RWPE1 (cell line): ENCODE data around the gene P2RX5.

ENCODE experiments used
- CTCF ChIA-PET: fragments of 350-600 bp; sonication (Branson Sonifier 250); formaldehyde crosslinking; extraction: SDS; loops from one replicate; lab custom pipeline; 2021; lab: Yijun Ruan, JAX
- POLR2A ChIA-PET: fragments of 400-600 bp; formaldehyde crosslinking; extraction: SDS; loops from one replicate; lab custom pipeline; 2020; ENCODE audit warnings: antibody characterized with exemption; ENCODE audit not compliant: low non-redundant PET; lab: Yijun Ruan, JAX
- DNase-seq: peaks from one replicate; pipeline ENCODE4 v3.0.0; 2012; ENCODE audit warnings: low spot score
- H3K27ac ChIP-seq: fragments of 450-650 bp; 2 replicates; pipeline ENCODE4 v1.5.1; 2017
- CTCF ChIP-seq: fragments of 450-650 bp; conservative IDR thresholded peaks from 2 replicates; pipeline ENCODE4 v1.5.1; 2017; ENCODE audit warnings: low read depth, mild to moderate bottlenecking

The P2RX5 gene

GRCh38 chr17:3636154-3636907 is 59.6 kb downstream of the P2RX5 start, which contains the start of the genes CTNS and SHPK:
CTNS (plus strand) TSS chr17:3636760; CDS start chr17:3640207, 3,447 bp downstream.
SHPK (minus strand) TSS chr17:3636250; CDS start chr17:3636219, 31 bp downstream.
- DNase-seq, result peak; percentile 97
- ChIA-PET POLR2A (interaction anchor here (0.5 to 1.9 kb wide), 5 partner anchors 10 to 119 kb away, joined by 3 to 8 read pairs (median 3); partner anchors contain the start of gene TAX1BP3), CTCF (interaction anchor here (2.1 kb wide), 1 partner anchor 12 kb away, joined by 12 read pairs; no protein-coding TSS in a partner anchor)
- TF ChIP-seq CTCF, result no peak
- H3K27ac ChIP-seq, result peak within 1 kb of the TSS; percentile 97

- ChIA-PET CTCF (interaction anchor here (2.1 kb wide), 1 partner anchor 13 kb away, joined by 12 read pairs; no protein-coding TSS in a partner anchor), POLR2A (interaction anchor here (0.6 to 1.9 kb wide), 4 partner anchors 9 to 119 kb away, joined by 3 to 8 read pairs (median 4); partner anchors contain the start of gene TAX1BP3)
- no peak for TF ChIP-seq CTCF
- DNase-seq, result peak; percentile 24
- H3K27ac ChIP-seq, result peak overlapping the region; percentile 97
These were observed 60.3 kb downstream of the P2RX5 start for GRCh38 chr17:3635474-3636153.

DNA sequence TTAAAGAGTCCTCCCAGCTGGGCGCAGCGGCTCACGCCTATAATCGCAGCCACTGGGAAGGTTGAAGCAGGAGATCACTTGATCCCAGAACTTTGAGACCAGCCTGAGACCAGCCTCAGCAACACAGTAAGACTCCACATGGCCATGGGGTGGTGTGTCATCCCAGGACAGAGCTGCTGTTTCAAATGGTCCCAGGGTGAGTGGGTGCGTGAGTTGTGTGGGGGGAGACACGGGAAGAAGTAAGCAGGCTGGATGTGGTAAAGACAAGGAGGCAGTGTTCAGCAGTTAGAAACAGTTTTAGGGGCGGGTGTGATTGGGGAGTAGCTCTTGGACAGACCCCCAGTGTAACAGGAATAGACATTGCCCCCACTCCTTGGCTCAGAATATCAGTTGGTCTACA is 63.7 kb downstream of the P2RX5 start:
- CTCF ChIA-PET, result no interaction called here

GRCh38 chr17:3630781-3631180 is 65.2 kb downstream of the P2RX5 start:
- ChIA-PET CTCF (no interaction called here), POLR2A (no interaction called here)

More for the DNA sequence above, 63.7 kb downstream of the P2RX5 start:
- no peak for DNase-seq
- no peak for TF ChIP-seq CTCF
- POLR2A ChIA-PET, result no interaction called here
- no peak overlapping the region for H3K27ac ChIP-seq

DNA sequence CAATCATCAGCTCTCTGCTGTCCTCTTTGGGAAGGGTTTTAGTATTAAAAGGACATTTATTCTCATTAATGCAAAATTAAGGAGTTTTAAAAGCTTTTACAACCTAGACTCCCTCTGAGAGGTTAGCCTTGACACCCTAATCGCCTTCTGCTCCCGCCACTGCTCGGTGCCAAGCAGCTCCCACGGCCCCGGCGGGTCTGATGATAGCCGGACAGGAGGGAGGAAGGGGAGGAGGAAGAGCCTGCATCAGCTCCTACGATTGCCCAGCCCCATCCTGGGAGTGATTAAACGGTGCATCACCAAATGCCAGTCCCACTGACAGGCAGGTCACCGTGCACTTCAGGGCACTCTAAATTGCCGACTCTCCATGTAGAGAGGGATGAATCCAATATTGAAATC is 68.2 kb downstream of the P2RX5 start:
- ChIA-PET CTCF (interaction anchor here (0.6 kb wide), 1 partner anchor 27 kb away, joined by 3 read pairs; no protein-coding TSS in a partner anchor), POLR2A (no interaction called here)
- no peak overlapping the region for H3K27ac ChIP-seq
- no peak for DNase-seq
- TF ChIP-seq CTCF, result no peak

More at GRCh38 chr17:3630781-3631180, 65.2 kb downstream of the P2RX5 start:
- no peak overlapping the region for H3K27ac ChIP-seq
- no peak for TF ChIP-seq CTCF
- no peak for DNase-seq
